ENCODE measurements around the gene PCDH8.

PCDH8 gene, protein sequence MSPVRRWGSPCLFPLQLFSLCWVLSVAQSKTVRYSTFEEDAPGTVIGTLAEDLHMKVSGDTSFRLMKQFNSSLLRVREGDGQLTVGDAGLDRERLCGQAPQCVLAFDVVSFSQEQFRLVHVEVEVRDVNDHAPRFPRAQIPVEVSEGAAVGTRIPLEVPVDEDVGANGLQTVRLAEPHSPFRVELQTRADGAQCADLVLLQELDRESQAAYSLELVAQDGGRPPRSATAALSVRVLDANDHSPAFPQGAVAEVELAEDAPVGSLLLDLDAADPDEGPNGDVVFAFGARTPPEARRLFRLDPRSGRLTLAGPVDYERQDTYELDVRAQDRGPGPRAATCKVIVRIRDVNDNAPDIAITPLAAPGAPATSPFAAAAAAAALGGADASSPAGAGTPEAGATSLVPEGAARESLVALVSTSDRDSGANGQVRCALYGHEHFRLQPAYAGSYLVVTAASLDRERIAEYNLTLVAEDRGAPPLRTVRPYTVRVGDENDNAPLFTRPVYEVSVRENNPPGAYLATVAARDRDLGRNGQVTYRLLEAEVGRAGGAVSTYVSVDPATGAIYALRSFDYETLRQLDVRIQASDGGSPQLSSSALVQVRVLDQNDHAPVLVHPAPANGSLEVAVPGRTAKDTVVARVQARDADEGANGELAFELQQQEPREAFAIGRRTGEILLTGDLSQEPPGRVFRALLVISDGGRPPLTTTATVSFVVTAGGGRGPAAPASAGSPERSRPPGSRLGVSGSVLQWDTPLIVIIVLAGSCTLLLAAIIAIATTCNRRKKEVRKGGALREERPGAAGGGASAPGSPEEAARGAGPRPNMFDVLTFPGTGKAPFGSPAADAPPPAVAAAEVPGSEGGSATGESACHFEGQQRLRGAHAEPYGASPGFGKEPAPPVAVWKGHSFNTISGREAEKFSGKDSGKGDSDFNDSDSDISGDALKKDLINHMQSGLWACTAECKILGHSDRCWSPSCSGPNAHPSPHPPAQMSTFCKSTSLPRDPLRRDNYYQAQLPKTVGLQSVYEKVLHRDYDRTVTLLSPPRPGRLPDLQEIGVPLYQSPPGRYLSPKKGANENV

DNA sequence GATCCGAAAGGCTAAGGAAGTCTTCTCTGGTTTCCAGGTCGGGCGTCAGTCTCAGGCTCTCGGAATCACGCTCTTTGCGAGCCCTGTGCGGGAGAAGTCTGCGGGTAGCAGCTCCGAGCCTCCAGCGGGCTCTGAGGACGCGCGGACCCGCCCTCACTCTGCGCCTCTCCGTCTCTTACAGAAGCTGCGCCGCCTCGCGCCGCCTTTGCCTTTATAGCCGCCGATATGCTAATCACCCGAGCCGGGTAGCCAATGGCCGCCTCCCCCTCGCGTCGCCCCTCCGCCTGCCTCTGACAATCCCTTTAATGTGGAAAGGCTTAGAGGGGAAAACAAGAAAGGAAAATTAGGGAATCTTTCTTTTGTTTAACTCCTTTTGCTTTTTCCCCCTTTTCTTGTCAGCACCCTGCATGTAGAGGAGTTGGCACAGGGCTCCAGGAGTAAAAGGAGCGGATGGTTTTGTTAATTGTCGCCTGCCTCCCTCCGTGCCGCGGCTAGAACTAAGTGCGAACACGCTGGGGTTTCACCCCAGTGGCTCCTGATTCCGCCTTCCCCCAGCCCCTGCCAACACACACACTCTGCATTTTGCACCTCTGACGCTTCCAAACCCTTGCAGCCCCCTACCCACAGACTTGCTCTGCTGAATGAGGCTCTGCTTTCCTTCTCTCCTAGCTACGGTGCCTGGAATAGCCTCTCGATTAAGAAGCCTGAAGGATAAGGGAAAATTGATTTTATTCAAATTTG is at the start of gene PCDH8:
Gene PCDH8, minus strand, starts transcription at position 186 of the 741 bp plus-strand sequence. CDS start 204 bp downstream, outside the sequence.
- H3K4me3 ChIP-seq (replicated peaks in 1 of 2; ENCODE audit: low read depth in 2 of 2, low read length in 2 of 2), result no peak within 1 kb of the TSS
- TF ChIP-seq, protein P1, sequence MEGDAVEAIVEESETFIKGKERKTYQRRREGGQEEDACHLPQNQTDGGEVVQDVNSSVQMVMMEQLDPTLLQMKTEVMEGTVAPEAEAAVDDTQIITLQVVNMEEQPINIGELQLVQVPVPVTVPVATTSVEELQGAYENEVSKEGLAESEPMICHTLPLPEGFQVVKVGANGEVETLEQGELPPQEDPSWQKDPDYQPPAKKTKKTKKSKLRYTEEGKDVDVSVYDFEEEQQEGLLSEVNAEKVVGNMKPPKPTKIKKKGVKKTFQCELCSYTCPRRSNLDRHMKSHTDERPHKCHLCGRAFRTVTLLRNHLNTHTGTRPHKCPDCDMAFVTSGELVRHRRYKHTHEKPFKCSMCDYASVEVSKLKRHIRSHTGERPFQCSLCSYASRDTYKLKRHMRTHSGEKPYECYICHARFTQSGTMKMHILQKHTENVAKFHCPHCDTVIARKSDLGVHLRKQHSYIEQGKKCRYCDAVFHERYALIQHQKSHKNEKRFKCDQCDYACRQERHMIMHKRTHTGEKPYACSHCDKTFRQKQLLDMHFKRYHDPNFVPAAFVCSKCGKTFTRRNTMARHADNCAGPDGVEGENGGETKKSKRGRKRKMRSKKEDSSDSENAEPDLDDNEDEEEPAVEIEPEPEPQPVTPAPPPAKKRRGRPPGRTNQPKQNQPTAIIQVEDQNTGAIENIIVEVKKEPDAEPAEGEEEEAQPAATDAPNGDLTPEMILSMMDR (IDR thresholded peaks at IDR 0.05; ENCODE audit: low read depth, low read length), result no peak
- no peak for DNase-seq (ENCODE audit: low read depth in 2 of 2)

DNA sequence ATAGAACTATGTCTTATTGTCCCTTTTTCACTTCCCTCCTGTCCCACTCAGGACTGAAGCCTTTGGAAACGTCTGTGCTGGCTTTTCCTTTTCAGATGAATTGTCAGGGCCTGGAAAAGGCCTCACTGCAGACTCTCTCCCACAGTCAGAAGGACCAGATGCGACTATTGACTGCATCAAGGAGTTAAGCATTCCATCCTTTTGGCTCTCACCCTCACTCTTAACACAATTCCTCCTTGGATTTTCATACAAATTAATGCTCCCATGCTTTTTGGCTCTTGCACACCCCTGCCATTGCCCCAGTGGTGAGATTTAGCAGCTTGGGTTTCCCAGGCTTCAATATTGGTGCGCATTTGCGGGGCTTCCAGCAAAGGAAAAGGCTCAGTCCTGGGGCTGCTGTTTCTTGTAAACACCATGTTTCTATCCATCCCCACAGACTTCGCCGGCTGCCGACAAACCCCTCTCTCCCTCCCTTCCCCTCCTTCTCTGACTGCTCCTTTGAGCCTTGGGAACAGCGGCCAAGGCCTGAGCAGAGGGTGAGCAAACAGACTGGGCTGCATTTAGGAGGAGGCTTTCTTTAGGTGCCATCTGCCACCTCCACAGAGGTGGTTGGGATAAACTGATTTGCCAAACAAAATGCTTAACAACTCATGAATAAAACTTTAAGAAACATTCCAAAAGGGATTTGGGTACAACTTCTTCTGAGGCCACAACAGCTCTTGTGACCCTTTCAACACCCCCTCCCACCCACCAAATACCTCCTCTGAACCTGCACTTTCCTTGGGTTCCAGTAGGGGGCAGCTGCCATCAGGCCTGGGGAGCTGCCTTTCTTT is 48.6 kb upstream of the PCDH8 start:
- TF ChIP-seq, protein P1 (IDR thresholded peaks at IDR 0.05; ENCODE audit: low read depth, low read length), result peak; percentile 21
- no peak for DNase-seq (ENCODE audit: low read depth in 2 of 2)

DNA sequence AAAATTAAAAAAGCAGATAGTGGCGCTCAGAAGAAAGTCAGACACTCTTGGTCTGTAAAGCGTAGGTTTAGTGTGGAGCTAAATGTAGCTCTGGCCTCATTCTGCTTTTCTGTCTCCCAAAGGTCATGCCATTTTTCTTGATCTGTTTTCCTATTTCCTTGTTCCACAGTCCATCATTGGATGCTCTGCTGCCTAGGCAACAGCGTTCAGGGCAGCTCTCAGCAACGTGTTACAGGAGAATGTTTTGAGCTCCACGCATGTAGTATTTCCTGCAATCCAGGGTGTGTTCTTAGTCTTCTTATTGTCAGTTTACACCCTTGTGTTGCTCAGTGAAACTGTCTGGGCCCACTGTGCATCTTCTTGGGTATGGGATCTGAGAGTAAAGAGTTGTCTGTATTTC is 46.0 kb upstream of the PCDH8 start:
- TF ChIP-seq, protein P1 (IDR thresholded peaks at IDR 0.05; ENCODE audit: low read depth, low read length), result no peak
- no peak overlapping the region for H3K4me3 ChIP-seq (replicated peaks in 1 of 2; ENCODE audit: low read depth in 2 of 2, low read length in 2 of 2)
- no peak for DNase-seq (ENCODE audit: low read depth in 2 of 2)

More for the DNA sequence above, 48.6 kb upstream of the PCDH8 start:
- H3K4me3 ChIP-seq (replicated peaks in 1 of 2; ENCODE audit: low read depth in 2 of 2, low read length in 2 of 2), result no peak overlapping the region

DNA sequence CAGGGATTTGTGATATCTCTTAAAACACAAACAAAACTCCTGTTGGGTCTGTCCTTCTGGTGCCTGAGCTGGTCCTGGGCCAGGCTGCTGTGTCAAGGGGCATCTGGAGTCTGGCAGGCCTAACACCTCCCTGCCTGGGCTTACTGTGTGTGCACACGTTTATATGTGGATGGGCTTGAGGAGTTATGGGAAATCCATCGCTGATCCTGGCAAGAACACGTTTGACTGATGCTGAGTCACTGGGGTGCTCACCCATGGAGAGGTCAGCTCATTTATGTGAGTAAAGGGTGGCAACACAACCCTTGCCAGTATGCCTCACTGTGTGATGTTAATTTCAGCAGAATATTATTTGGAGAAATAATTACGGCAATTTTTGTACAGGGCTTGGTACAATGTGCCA is 44.5 kb upstream of the PCDH8 start:
- TF ChIP-seq, protein P1 (IDR thresholded peaks at IDR 0.05; ENCODE audit: low read depth, low read length), result no peak
- no peak for DNase-seq (ENCODE audit: low read depth in 2 of 2)
- H3K4me3 ChIP-seq (replicated peaks in 1 of 2; ENCODE audit: low read depth in 2 of 2, low read length in 2 of 2), result no peak overlapping the region

DNA sequence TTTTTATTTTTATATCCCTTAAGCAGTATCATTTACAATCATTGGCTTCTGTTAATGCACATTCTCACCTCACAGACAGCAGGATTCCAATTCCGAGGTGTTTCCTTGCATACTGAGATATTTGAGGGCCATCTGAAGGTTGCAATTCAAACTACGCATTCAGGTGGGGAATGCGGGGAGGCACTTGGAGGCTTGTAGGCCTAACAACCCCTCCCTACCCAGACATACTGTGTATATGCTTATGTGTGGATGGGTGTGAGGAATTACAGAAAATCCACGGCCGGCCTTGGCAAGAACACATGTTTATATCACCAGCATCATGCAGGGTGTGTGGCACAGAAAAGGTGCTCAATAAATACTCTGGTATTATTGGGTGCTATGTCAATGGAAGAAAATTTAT is 43.3 kb upstream of the PCDH8 start:
- TF ChIP-seq, protein P1 (IDR thresholded peaks at IDR 0.05; ENCODE audit: low read depth, low read length), result no peak
- DNase-seq (ENCODE audit: low read depth in 2 of 2), result no peak
- no peak overlapping the region for H3K4me3 ChIP-seq (replicated peaks in 1 of 2; ENCODE audit: low read depth in 2 of 2, low read length in 2 of 2)

Measured in cardiac fibroblast (primary cell).